WTC11 (cell line): Measurements from ENCODE around the gene NRTN. TPM values are rescaled to one million over a fixed set of nuclear protein-coding genes. Genes with fewer than 3 reads are reported as not detected.

Source experiments
- ATAC-seq: fragments of 200-7000 bp; cut with Tn5 transposase; 2 replicates; pipeline ENCODE4 v1.10.0; 2021; ENCODE audit warnings: mild to moderate bottlenecking, moderate library complexity
- CTCF ChIA-PET: fragments of 300-600 bp; sonication (Branson Sonifier 250); formaldehyde crosslinking; loops from one replicate; lab custom pipeline; 2021; ENCODE audit warnings: antibody characterized with exemption; lab: Charles Lee
- POLR2A ChIA-PET: fragments of 350-600 bp; sonication (Branson Sonifier 250); formaldehyde crosslinking; loops from one replicate; lab custom pipeline; 2021; ENCODE audit warnings: antibody characterized with exemption; lab: Charles Lee
- DNase-seq: peaks from one replicate; pipeline ENCODE4 v3.0.0; 2021; ENCODE audit warnings: low spot score
- H3K27ac Mint-ChIP-seq: 2 replicates; pipeline ENCODE4 v1.8.0; 2021; ENCODE audit warnings: mixed read lengths
- H3K27me3 Mint-ChIP-seq: 2 replicates; pipeline ENCODE4 v1.8.0; 2021; ENCODE audit warnings: low read depth, mild to moderate bottlenecking, moderate library complexity, mixed read lengths
- H3K36me3 Mint-ChIP-seq: 2 replicates; pipeline ENCODE4 v1.8.0; 2021; ENCODE audit warnings: mixed read lengths
- H3K4me1 Mint-ChIP-seq: 2 replicates; pipeline ENCODE4 v1.8.0; 2022; ENCODE audit warnings: mixed read lengths
- H3K4me3 Mint-ChIP-seq: 2 replicates; pipeline ENCODE4 v1.8.0; 2021; ENCODE audit warnings: mild to moderate bottlenecking, moderate library complexity, mixed read lengths
- H3K9me3 Mint-ChIP-seq: 2 replicates; pipeline ENCODE4 v1.8.0; 2021; ENCODE audit warnings: mixed read lengths
- ARID4B ChIP-seq: sonication (generic); formaldehyde crosslinking; IDR thresholded peaks from 2 replicates; pipeline ENCODE4 v1.8.0; 2023; ENCODE audit warnings: missing genetic modification reagents, mild to moderate bottlenecking, borderline replicate concordance
- ATF6 ChIP-seq: sonication (generic); formaldehyde crosslinking; IDR thresholded peaks from 2 replicates; pipeline ENCODE4 v1.8.1; 2023; ENCODE audit warnings: mild to moderate bottlenecking, missing genetic modification reagents
- CREB1 ChIP-seq: sonication (generic); formaldehyde crosslinking; IDR thresholded peaks from 2 replicates; pipeline ENCODE4 v1.8.0; 2023; ENCODE audit warnings: mild to moderate bottlenecking, missing genetic modification reagents
- ERG ChIP-seq: fragments of 250-450 bp; sonication (Bioruptor Pico); IDR thresholded peaks from 2 replicates; pipeline ENCODE4 v1.8.0; 2021; ENCODE audit warnings: mild to moderate bottlenecking
- IRF2 ChIP-seq: sonication (generic); formaldehyde crosslinking; IDR thresholded peaks from 2 replicates; pipeline ENCODE4 v1.8.0; 2022; ENCODE audit warnings: low read depth, missing genetic modification reagents, borderline replicate concordance
- NFATC4 ChIP-seq: fragments of 250-450 bp; sonication (Bioruptor Pico); IDR thresholded peaks from 2 replicates; pipeline ENCODE4 v1.9.0; 2021; ENCODE audit warnings: mild to moderate bottlenecking
- NFE2L1 ChIP-seq: sonication (generic); formaldehyde crosslinking; IDR thresholded peaks from 2 replicates; pipeline ENCODE4 v1.8.1; 2023; ENCODE audit warnings: missing genetic modification reagents
- PRRX2 ChIP-seq: fragments of 250-450 bp; sonication (Bioruptor Pico); IDR thresholded peaks from 2 replicates; pipeline ENCODE4 v1.8.0; 2021; ENCODE audit warnings: mild to moderate bottlenecking
- RELA ChIP-seq: sonication (generic); formaldehyde crosslinking; IDR thresholded peaks from 2 replicates; pipeline ENCODE4 v1.8.1; 2022; ENCODE audit warnings: missing genetic modification reagents, mild to moderate bottlenecking, borderline replicate concordance
- RORB ChIP-seq: fragments of 250-450 bp; sonication (Bioruptor Pico); IDR thresholded peaks from 2 replicates; pipeline ENCODE4 v1.9.0; 2021; ENCODE audit warnings: mild to moderate bottlenecking
- ZNF219 ChIP-seq: sonication (generic); formaldehyde crosslinking; IDR thresholded peaks from 2 replicates; pipeline ENCODE4 v1.8.0; 2023; ENCODE audit warnings: missing genetic modification reagents, mild to moderate bottlenecking, borderline replicate concordance
- ZNF281 ChIP-seq: sonication (generic); formaldehyde crosslinking; IDR thresholded peaks from 2 replicates; pipeline ENCODE4 v1.8.0; 2023; ENCODE audit warnings: mild to moderate bottlenecking, missing genetic modification reagents
- total RNA-seq: library from RNA; stranded (reverse); gene quantifications from 3 replicates; pipeline ENCODE4 v1.2.3, GENCODE V29; 2021
- TF ChIP-seq, protein P1 (sequence below): fragments of 250-450 bp; sonication (Bioruptor Pico); IDR thresholded peaks from 2 replicates; pipeline ENCODE4 v2.1.2; 2022; ENCODE audit warnings: mild to moderate bottlenecking, moderate library complexity
- TF ChIP-seq, protein P2 (sequence below): fragments of 250-450 bp; sonication (Bioruptor Pico); IDR thresholded peaks from 2 replicates; pipeline ENCODE4 v1.9.0; 2021; ENCODE audit warnings: mild to moderate bottlenecking
- TF ChIP-seq, protein P3 (sequence below): fragments of 250-450 bp; sonication (Bioruptor Pico); conservative IDR thresholded peaks from 2 replicates; pipeline ENCODE4 v1.9.0; 2021; ENCODE audit warnings: mild to moderate bottlenecking

Gene NRTN
- total RNA-seq, 1 experiment from 2014 or later = 6.1 TPM

DNA sequence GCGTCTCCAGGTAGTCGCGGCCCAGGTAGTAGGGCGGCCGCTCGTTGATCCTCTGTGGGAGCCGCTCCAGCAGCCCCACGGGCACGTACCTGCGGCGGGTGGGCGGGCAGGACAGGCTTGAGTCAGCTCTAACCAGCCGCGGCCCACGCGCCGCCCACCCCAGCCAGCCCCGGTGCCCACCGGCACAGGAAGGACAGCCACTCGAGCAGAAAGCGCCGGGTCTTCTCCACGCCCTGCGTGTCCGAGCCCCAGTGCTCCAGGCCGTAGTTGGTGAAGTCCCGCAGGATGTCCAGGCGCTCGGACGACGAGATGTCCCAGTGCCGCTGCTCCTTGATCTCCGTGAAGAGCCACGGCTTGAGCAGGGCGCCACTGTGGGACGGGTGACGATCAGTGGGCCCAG, 19.4 kb upstream of the NRTN start (continued):
- TF ChIP-seq, protein P1, sequence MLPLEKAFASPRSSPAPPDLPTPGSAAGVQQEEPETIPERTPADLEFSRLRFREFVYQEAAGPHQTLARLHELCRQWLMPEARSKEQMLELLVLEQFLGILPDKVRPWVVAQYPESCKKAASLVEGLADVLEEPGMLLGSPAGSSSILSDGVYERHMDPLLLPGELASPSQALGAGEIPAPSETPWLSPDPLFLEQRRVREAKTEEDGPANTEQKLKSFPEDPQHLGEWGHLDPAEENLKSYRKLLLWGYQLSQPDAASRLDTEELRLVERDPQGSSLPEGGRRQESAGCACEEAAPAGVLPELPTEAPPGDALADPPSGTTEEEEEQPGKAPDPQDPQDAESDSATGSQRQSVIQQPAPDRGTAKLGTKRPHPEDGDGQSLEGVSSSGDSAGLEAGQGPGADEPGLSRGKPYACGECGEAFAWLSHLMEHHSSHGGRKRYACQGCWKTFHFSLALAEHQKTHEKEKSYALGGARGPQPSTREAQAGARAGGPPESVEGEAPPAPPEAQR (CRISPR knock-in tag) = no peak
- TF ChIP-seq CREB1 (no peak), IRF2 (CRISPR knock-in tag) (no peak), ARID4B (CRISPR knock-in tag) (no peak), NFE2L1 (no peak), NFATC4 (CRISPR knock-in tag) (no peak), ERG (CRISPR knock-in tag) (no peak), ZNF219 (no peak), RORB (CRISPR knock-in tag) (no peak)

- CTCF ChIA-PET = no interaction called here
- peaks cover 4% of the 10 kb centered on the region; the same call in 1 of the 2 replicates for H3K9me3 Mint-ChIP-seq
- ATAC-seq = no peak
- TF ChIP-seq ARID4B (CRISPR knock-in tag) = no peak
- TF ChIP-seq ZNF281 (CRISPR knock-in tag) = no peak
- TF ChIP-seq, protein P2, sequence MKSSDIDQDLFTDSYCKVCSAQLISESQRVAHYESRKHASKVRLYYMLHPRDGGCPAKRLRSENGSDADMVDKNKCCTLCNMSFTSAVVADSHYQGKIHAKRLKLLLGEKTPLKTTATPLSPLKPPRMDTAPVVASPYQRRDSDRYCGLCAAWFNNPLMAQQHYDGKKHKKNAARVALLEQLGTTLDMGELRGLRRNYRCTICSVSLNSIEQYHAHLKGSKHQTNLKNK (CRISPR knock-in tag) = no peak
- TF ChIP-seq ATF6 (CRISPR knock-in tag) = no peak
- no peak for TF ChIP-seq RELA (CRISPR knock-in tag)
- TF ChIP-seq, protein P3, sequence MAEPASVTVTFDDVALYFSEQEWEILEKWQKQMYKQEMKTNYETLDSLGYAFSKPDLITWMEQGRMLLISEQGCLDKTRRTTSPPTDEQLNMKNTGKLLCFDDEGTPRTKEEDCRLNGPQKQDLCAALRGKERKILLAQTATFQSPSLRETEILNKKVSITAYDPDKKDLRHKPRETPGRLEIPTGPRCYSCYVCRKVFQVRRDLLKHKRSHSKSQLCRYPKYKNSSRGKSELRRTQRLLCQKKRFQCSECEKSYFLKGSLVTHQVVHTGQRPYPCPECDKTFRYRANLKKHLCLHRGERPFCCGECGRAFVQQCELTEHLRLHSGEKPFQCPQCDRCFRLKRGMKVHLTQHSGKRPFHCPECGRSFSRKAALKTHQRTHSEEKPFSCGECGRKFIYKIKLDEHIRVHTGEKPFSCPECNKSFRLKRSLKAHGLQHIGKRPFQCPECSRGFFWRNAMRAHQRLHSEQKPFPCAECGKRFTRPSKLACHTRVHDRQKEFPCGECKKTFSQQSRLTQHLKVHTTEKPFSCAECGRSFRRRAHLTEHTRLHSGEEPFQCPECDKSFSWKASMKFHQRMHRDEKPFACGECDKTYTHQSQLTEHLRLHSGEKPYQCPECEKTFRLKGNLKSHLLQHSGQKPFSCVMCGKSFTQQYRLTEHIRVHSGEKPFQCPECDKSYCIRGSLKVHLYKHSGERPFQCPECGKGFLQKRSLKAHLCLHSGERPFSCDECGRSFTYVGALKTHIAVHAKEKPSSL = no peak
- TF ChIP-seq PRRX2 (CRISPR knock-in tag) = no peak
Observed at GRCh38 chr19:5786593-5787408, 18.1 kb upstream of the NRTN start.

More at GRCh38 chr19:5786593-5787408, 18.1 kb upstream of the NRTN start:
- H3K4me1 Mint-ChIP-seq = peaks cover 5% of the 10 kb centered on the region
- peaks cover 21% of the 10 kb centered on the region for H3K36me3 Mint-ChIP-seq
- no peak overlapping the region for H3K27ac Mint-ChIP-seq
- H3K4me3 Mint-ChIP-seq = no peak overlapping the region
- no peaks in the 10 kb centered on the region for H3K27me3 Mint-ChIP-seq
- POLR2A ChIA-PET = no interaction called here
- DNase-seq = no peak
